IgD-negative memory B cell (primary cell): ENCODE data around the gene GRIN2C. TPM values are rescaled to one million over a fixed set of nuclear protein-coding genes. Genes with fewer than 3 reads are reported as not detected.

ENCODE experiments used
- H3K27ac Mint-ChIP-seq, 3 donors: one replicate each; pipeline ENCODE4 v1.8.0; 2020 to 2022; ENCODE audit warnings: mild to moderate bottlenecking in 3 of 3, mixed read lengths in 3 of 3, moderate library complexity in 1 of 3
- H3K27me3 Mint-ChIP-seq: one replicate; pipeline ENCODE4 v1.8.0; 2021; ENCODE audit warnings: mixed read lengths
- H3K36me3 Mint-ChIP-seq: one replicate; pipeline ENCODE4 v1.8.0; 2020; ENCODE audit warnings: mild to moderate bottlenecking, mixed read lengths
- H3K4me1 Mint-ChIP-seq, 3 donors: one replicate each; pipeline ENCODE4 v1.8.0; 2020 to 2022; ENCODE audit warnings: mixed read lengths in 3 of 3, mild to moderate bottlenecking in 1 of 3
- H3K4me3 Mint-ChIP-seq, 4 donors: one replicate each; pipeline ENCODE4 v1.8.0; 2020 to 2022; ENCODE audit warnings: mild to moderate bottlenecking in 4 of 4, mixed read lengths in 4 of 4, moderate library complexity in 3 of 4
- H3K9me3 Mint-ChIP-seq, 3 donors: one replicate each; pipeline ENCODE4 v1.8.0; 2020 to 2021; ENCODE audit warnings: mixed read lengths in 3 of 3, mild to moderate bottlenecking in 1 of 3
- polyA plus RNA-seq: library from polyadenylated mRNA; unstranded; fragments of 300-500 nt; fragmentation: Illumina TruSeq; gene quantifications from one replicate; pipeline ENCODE4 v1.2.3, GENCODE V29; 2021

GRIN2C gene
- polyA plus RNA-seq, 1 donor from 2014 or later: not detected

GRCh38 chr17:74862919-74863318, 3.2 kb upstream of the GRIN2C start:
- Mint-ChIP-seq H3K27me3 (peaks cover 30% of the 10 kb centered on the region), H3K27ac (no peak overlapping the region), H3K9me3 (no peaks in the 10 kb centered on the region), H3K36me3 (no peaks in the 10 kb centered on the region), H3K4me3 (no peak overlapping the region), H3K4me1 (peaks cover 3 to 6% (median 5%) of the 10 kb centered on the region in 3 donors)

- Mint-ChIP-seq H3K4me3 (peak overlapping the region; percentile 46 to 84 (median 51)), H3K27ac (no peak overlapping the region), H3K9me3 (no peaks in the 10 kb centered on the region), H3K27me3 (peaks cover 33% of the 10 kb centered on the region), H3K4me1 (peaks cover 3 to 6% (median 5%) of the 10 kb centered on the region in 3 donors), H3K36me3 (no peaks in the 10 kb centered on the region)
Measured at GRCh38 chr17:74862108-74862901, 2.6 kb upstream of the GRIN2C start.

- no peaks in the 10 kb centered on the region for H3K36me3 Mint-ChIP-seq
- H3K4me3 Mint-ChIP-seq: peak overlapping the region; percentile 46 to 84 (median 51)
Measured at GRCh38 chr17:74861662-74862107, 2.0 kb upstream of the GRIN2C start.

GRCh38 chr17:74860872-74861661, 1.4 kb upstream of the GRIN2C start:
- Mint-ChIP-seq H3K36me3 (no peaks in the 10 kb centered on the region), H3K4me1 (peaks cover 3 to 6% (median 5%) of the 10 kb centered on the region in 3 donors), H3K9me3 (no peaks in the 10 kb centered on the region), H3K27ac (no peak overlapping the region), H3K4me3 (peak overlapping the region in 3 of 4 donors; percentile 62 to 84 (median 78)), H3K27me3 (peaks cover 40% of the 10 kb centered on the region)

More at GRCh38 chr17:74861662-74862107, 2.0 kb upstream of the GRIN2C start:
- Mint-ChIP-seq H3K9me3 (no peaks in the 10 kb centered on the region), H3K27ac (no peak overlapping the region), H3K27me3 (peaks cover 36% of the 10 kb centered on the region), H3K4me1 (peaks cover 3 to 6% (median 5%) of the 10 kb centered on the region in 3 donors)

- Mint-ChIP-seq H3K27ac (peak overlapping the region in 1 of 3 donors; percentile 76), H3K9me3 (no peaks in the 10 kb centered on the region), H3K36me3 (no peaks in the 10 kb centered on the region), H3K4me3 (peak overlapping the region in 3 of 4 donors; percentile 52 to 84 (median 78)), H3K4me1 (peaks cover 3 to 6% (median 5%) of the 10 kb centered on the region in 3 donors), H3K27me3 (peaks cover 47% of the 10 kb centered on the region)
Measured at GRCh38 chr17:74860229-74860871, 665 bp upstream of the GRIN2C start.

GRCh38 chr17:74858672-74859458, 820 bp downstream of the GRIN2C start:
- H3K27me3 Mint-ChIP-seq: peaks cover 57% of the 10 kb centered on the region
- H3K4me3 Mint-ChIP-seq: peak overlapping the region in 2 of 4 donors; percentile 38 to 52
- no peaks in the 10 kb centered on the region for H3K9me3 Mint-ChIP-seq
- H3K4me1 Mint-ChIP-seq: peaks cover 0 to 1% (median 0%) of the 10 kb centered on the region in 3 donors
- H3K36me3 Mint-ChIP-seq: no peaks in the 10 kb centered on the region
- H3K27ac Mint-ChIP-seq: peak overlapping the region in 2 of 3 donors; percentile 10 to 32

- H3K9me3 Mint-ChIP-seq: no peaks in the 10 kb centered on the region
- peaks cover 3 to 6% (median 5%) of the 10 kb centered on the region in 3 donors for H3K4me1 Mint-ChIP-seq
- peak overlapping the region in 1 of 3 donors; percentile 8 for H3K27ac Mint-ChIP-seq
- no peak overlapping the region for H3K4me3 Mint-ChIP-seq
- no peaks in the 10 kb centered on the region for H3K36me3 Mint-ChIP-seq
- peaks cover 62% of the 10 kb centered on the region for H3K27me3 Mint-ChIP-seq
Measured at GRCh38 chr17:74857191-74857590, 2.5 kb downstream of the GRIN2C start.

GRCh38 chr17:74856112-74856511, 3.6 kb downstream of the GRIN2C start:
- peak overlapping the region in 1 of 4 donors; percentile 4 for H3K4me3 Mint-ChIP-seq
- H3K36me3 Mint-ChIP-seq: no peaks in the 10 kb centered on the region
- H3K27ac Mint-ChIP-seq: no peak overlapping the region
- H3K4me1 Mint-ChIP-seq: peaks cover 4 to 6% (median 5%) of the 10 kb centered on the region in 3 donors
- H3K9me3 Mint-ChIP-seq: no peaks in the 10 kb centered on the region
- H3K27me3 Mint-ChIP-seq: peaks cover 59% of the 10 kb centered on the region

- peak overlapping the region in 1 of 3 donors; percentile 4 for H3K27ac Mint-ChIP-seq
- peaks cover 5 to 6% (median 5%) of the 10 kb centered on the region in 3 donors for H3K4me1 Mint-ChIP-seq
- no peaks in the 10 kb centered on the region for H3K9me3 Mint-ChIP-seq
- no peak overlapping the region for H3K4me3 Mint-ChIP-seq
- H3K36me3 Mint-ChIP-seq: no peaks in the 10 kb centered on the region
- peaks cover 55% of the 10 kb centered on the region for H3K27me3 Mint-ChIP-seq
Measured at GRCh38 chr17:74855323-74855722, 4.4 kb downstream of the GRIN2C start.

GRCh38 chr17:74854792-74855191, 4.9 kb downstream of the GRIN2C start:
- no peak overlapping the region for H3K4me3 Mint-ChIP-seq
- peak overlapping the region in 1 of 3 donors; percentile 4 for H3K27ac Mint-ChIP-seq
- no peaks in the 10 kb centered on the region for H3K36me3 Mint-ChIP-seq
- peaks cover 52% of the 10 kb centered on the region for H3K27me3 Mint-ChIP-seq
- peaks cover 4 to 6% (median 5%) of the 10 kb centered on the region in 3 donors for H3K4me1 Mint-ChIP-seq
- H3K9me3 Mint-ChIP-seq: no peaks in the 10 kb centered on the region

GRCh38 chr17:74853669-74854068, 6.0 kb downstream of the GRIN2C start:
- H3K27me3 Mint-ChIP-seq: peaks cover 47% of the 10 kb centered on the region
- no peaks in the 10 kb centered on the region for H3K36me3 Mint-ChIP-seq
- no peaks in the 10 kb centered on the region for H3K9me3 Mint-ChIP-seq
- H3K4me3 Mint-ChIP-seq: no peak overlapping the region
- peaks cover 4 to 6% (median 5%) of the 10 kb centered on the region in 3 donors for H3K4me1 Mint-ChIP-seq
- H3K27ac Mint-ChIP-seq: no peak overlapping the region

GRCh38 chr17:74853048-74853397, 6.7 kb downstream of the GRIN2C start:
- peaks cover 2% of the 10 kb centered on the region for H3K36me3 Mint-ChIP-seq
- H3K9me3 Mint-ChIP-seq: no peaks in the 10 kb centered on the region
- H3K4me1 Mint-ChIP-seq: peaks cover 4 to 6% (median 5%) of the 10 kb centered on the region in 3 donors
- H3K27me3 Mint-ChIP-seq: peaks cover 45% of the 10 kb centered on the region
- H3K27ac Mint-ChIP-seq: peak overlapping the region in 1 of 3 donors; percentile 57
- peak overlapping the region in 1 of 4 donors; percentile 85 for H3K4me3 Mint-ChIP-seq

- Mint-ChIP-seq H3K9me3 (no peaks in the 10 kb centered on the region), H3K27me3 (peaks cover 43% of the 10 kb centered on the region), H3K36me3 (peaks cover 2% of the 10 kb centered on the region), H3K4me1 (peaks cover 4 to 6% (median 5%) of the 10 kb centered on the region in 3 donors), H3K27ac (peak overlapping the region in 1 of 3 donors; percentile 57), H3K4me3 (peak overlapping the region in 1 of 4 donors; percentile 85)
Measured at GRCh38 chr17:74852237-74853047, 7.2 kb downstream of the GRIN2C start.
